ENCODE data around the gene ADAMTS17.

Gene ADAMTS17

GRCh38 chr15:100160953-100161352 lies 180.8 kb downstream of the ADAMTS17 start:
- DNase-seq, result no peak

GRCh38 chr15:100159436-100159835 lies 182.3 kb downstream of the ADAMTS17 start:
- DNase-seq, result no peak

- DNase-seq, result no peak
Observed at GRCh38 chr15:100158356-100158755, 183.4 kb downstream of the ADAMTS17 start.

- no peak for DNase-seq
Observed at GRCh38 chr15:100156201-100156600, 185.6 kb downstream of the ADAMTS17 start.

- DNase-seq, result no peak
Observed at GRCh38 chr15:100154338-100154737, 187.4 kb downstream of the ADAMTS17 start.

- DNase-seq, result no peak
Observed at GRCh38 chr15:100152463-100152862, 189.3 kb downstream of the ADAMTS17 start.

GRCh38 chr15:100150906-100151305 lies 190.9 kb downstream of the ADAMTS17 start:
- no peak for DNase-seq

- DNase-seq, result no peak
Observed at GRCh38 chr15:100147828-100148227, 193.9 kb downstream of the ADAMTS17 start.

- no peak for DNase-seq
Observed at GRCh38 chr15:100143378-100143777, 198.4 kb downstream of the ADAMTS17 start.

- DNase-seq, result no peak
Observed at GRCh38 chr15:100141311-100142001, 200.3 kb downstream of the ADAMTS17 start.

GRCh38 chr15:100140527-100141308 lies 201.1 kb downstream of the ADAMTS17 start:
- no peak for DNase-seq

- DNase-seq, result no peak
Observed at GRCh38 chr15:100134586-100134985, 207.2 kb downstream of the ADAMTS17 start.

GRCh38 chr15:100134089-100134583 lies 207.6 kb downstream of the ADAMTS17 start:
- DNase-seq, result no peak

GRCh38 chr15:100133001-100133400 lies 208.8 kb downstream of the ADAMTS17 start:
- no peak for DNase-seq

- no peak for DNase-seq
Observed at GRCh38 chr15:100132309-100132708, 209.5 kb downstream of the ADAMTS17 start.

GRCh38 chr15:100131321-100132224 lies 210.2 kb downstream of the ADAMTS17 start:
- DNase-seq, result no peak

- DNase-seq, result no peak
Observed at GRCh38 chr15:100129677-100130076, 212.1 kb downstream of the ADAMTS17 start.

- DNase-seq, result no peak
Observed at GRCh38 chr15:100125401-100126191, 216.2 kb downstream of the ADAMTS17 start.

- DNase-seq, result no peak
Observed at GRCh38 chr15:100124936-100125335, 216.8 kb downstream of the ADAMTS17 start.

- no peak for DNase-seq
Observed at GRCh38 chr15:100124361-100124760, 217.4 kb downstream of the ADAMTS17 start.

- no peak for DNase-seq
Observed at GRCh38 chr15:100123611-100124010, 218.2 kb downstream of the ADAMTS17 start.

- no peak for DNase-seq
Observed at GRCh38 chr15:100121285-100121684, 220.5 kb downstream of the ADAMTS17 start.
